Endothelial cell of umbilical vein (primary cell): ENCODE measurements around the gene GDI1. TPM values are rescaled to one million over a fixed set of nuclear protein-coding genes. Genes with fewer than 3 reads are reported as not detected.

Source experiments
- BruUV-seq: library from RNA; stranded (reverse); fragments of 400-500 nt; replicated peaks from 2 replicates; lab custom pipeline; 2021; lab: Mats Ljungman, UMichigan
- CTCF ChIA-PET: fragments of 300-600, 350-600 bp; sonication (Branson Sonifier 250); formaldehyde crosslinking; loops from one replicate; lab custom pipeline; 2021; ENCODE audit warnings: antibody characterized with exemption, inconsistent platforms; lab: Charles Lee
- POLR2A ChIA-PET: fragments of 300-600, 350-600 bp; sonication (Branson Sonifier 250); formaldehyde crosslinking; loops from one replicate; lab custom pipeline; 2021; ENCODE audit warnings: antibody characterized with exemption, inconsistent platforms; lab: Charles Lee
- DNase-seq: peaks from one replicate; pipeline ENCODE4 v3.0.0-alpha.2; 2011; ENCODE audit warnings: low read depth, low spot score
- FAIRE-seq: peaks from 2 replicates; lab custom pipeline; 2011; peaks lifted over from hg19 to GRCh38; lab: Jason Lieb, UNC
- H2AFZ ChIP-seq: 2 replicates; pipeline ENCODE4 v1.6.0; 2012; ENCODE audit warnings: low read depth, low read length, control low read depth, inconsistent platforms
- H3K27ac ChIP-seq: 2 replicates; pipeline ENCODE4 v1.5.1; 2011; ENCODE audit warnings: low read depth, mild to moderate bottlenecking, control low read depth, low read length, moderate library complexity; ENCODE audit not compliant: insufficient read depth
- H3K27me3 ChIP-seq, 2 experiments: 2 replicates each; pipeline versions ENCODE4 v1.6.0 to v1.6.1; 2011; ENCODE audit warnings: low read length in 2 of 2, mixed read lengths in 1 of 2; ENCODE audit not compliant: control insufficient read depth in 2 of 2, insufficient read depth in 2 of 2
- H3K36me3 ChIP-seq, 2 experiments: 2 replicates in 1 of 2; 3 replicates in 1 of 2; pipeline ENCODE4 v1.5.1; 2011; ENCODE audit warnings: low read length in 2 of 2, mild to moderate bottlenecking in 1 of 2, moderate library complexity in 1 of 2; ENCODE audit not compliant: control insufficient read depth in 2 of 2, insufficient read depth in 2 of 2; ENCODE audit errors: extremely low read depth in 1 of 2
- H3K4me1 ChIP-seq: 3 replicates; pipeline ENCODE4 v1.5.1; 2011; ENCODE audit warnings: mild to moderate bottlenecking, low read length; ENCODE audit not compliant: control insufficient read depth, insufficient read depth; ENCODE audit errors: extremely low read depth
- H3K4me2 ChIP-seq: 2 replicates; pipeline ENCODE4 v1.6.1; 2011; ENCODE audit warnings: low read length, control low read depth, mixed read lengths; ENCODE audit not compliant: insufficient read depth
- H3K4me3 ChIP-seq, 3 experiments: fragments of 200-600 bp in 1 of 3; sonication (generic), shearing (Covaris generic) in 1 of 3; replicated peaks in 1 of 3; 2 replicates each; pipeline ENCODE4 v1.5.1; 2011 to 2016; ENCODE audit warnings: control low read depth in 3 of 3, low read length in 3 of 3, mild to moderate bottlenecking in 2 of 3, inconsistent platforms in 1 of 3, low read depth in 1 of 3, moderate library complexity in 1 of 3; ENCODE audit not compliant: insufficient read depth in 1 of 3
- H3K79me2 ChIP-seq: 2 replicates; pipeline ENCODE4 v1.6.0; 2012; ENCODE audit warnings: low read length, inconsistent platforms; ENCODE audit not compliant: control insufficient read depth, insufficient read depth
- H3K9ac ChIP-seq: replicated peaks from 2 replicates; pipeline ENCODE3; 2011; ENCODE audit warnings: low read length, control low read depth; ENCODE audit not compliant: insufficient read depth; ENCODE audit errors: extremely low read depth
- H3K9me1 ChIP-seq: replicated peaks from 3 replicates; pipeline ENCODE4 v1.6.0; 2011; ENCODE audit warnings: mild to moderate bottlenecking, low read length; ENCODE audit not compliant: control insufficient read depth, insufficient read depth; ENCODE audit errors: extremely low read depth
- H3K9me3 ChIP-seq: replicated peaks from 2 replicates; pipeline ENCODE4 v1.5.1; 2012; ENCODE audit warnings: low read length, inconsistent platforms; ENCODE audit not compliant: control insufficient read depth, insufficient read depth
- H4K20me1 ChIP-seq: replicated peaks from 2 replicates; pipeline ENCODE3; 2011; ENCODE audit warnings: mild to moderate bottlenecking, low read length; ENCODE audit not compliant: control insufficient read depth, insufficient read depth; ENCODE audit errors: extremely low read depth
- EZH2 ChIP-seq: IDR thresholded peaks from 2 replicates; pipeline ENCODE4 v1.6.1; 2012; ENCODE audit warnings: borderline replicate concordance, low read depth, mild to moderate bottlenecking, moderate library complexity, low read length, inconsistent platforms; ENCODE audit not compliant: severe bottlenecking
- MYC ChIP-seq: IDR thresholded peaks from one replicate; pipeline ENCODE4 v1.6.1; 2011; ENCODE audit warnings: mild to moderate bottlenecking, low read depth, low read length
- POLR2AphosphoS5 ChIP-seq: IDR thresholded peaks from 2 replicates; pipeline ENCODE4 v1.6.1; 2012; ENCODE audit warnings: low read depth, mild to moderate bottlenecking, control low read depth, low read length, moderate library complexity; ENCODE audit not compliant: insufficient read depth
- dilution Hi-C: fragments of 300-500 bp; cut with MboI; formaldehyde crosslinking; loops from one replicate; pipeline ENCODE4 v1.15.0; 2019; ENCODE audit warnings: low sequenced_read_pairs; ENCODE audit not compliant: extremely low pct_ligation_motif_present
- intact Hi-C: fragments of 100-400 bp; cut with micrococcal nuclease; formaldehyde crosslinking; loops from one replicate; pipeline ENCODE4 v1.10.0; 2022
- polyA plus RNA-seq, 4 experiments: library from polyadenylated mRNA; depleted of rRNA in 3 of 4; stranded (reverse) in 3 of 4; unstranded in 1 of 4; fragments of >200 nt; gene quantifications; 2 replicates each; pipeline versions ENCODE4 v1.2.1 to v1.2.3, GENCODE V29; 2011 to 2012; ENCODE audit warnings: missing spikeins in 1 of 4
- total RNA-seq: library from RNA; stranded (reverse); gene quantifications from 2 replicates; pipeline ENCODE4 v1.2.3, GENCODE V29; 2021
- TF ChIP-seq, protein P1 (sequence below): IDR thresholded peaks from 2 replicates; pipeline ENCODE4 v1.6.1; 2011; ENCODE audit not compliant: insufficient read depth, insufficient read length
- TF ChIP-seq, protein P2 (sequence below), 2 donors: IDR thresholded peaks; 1 replicate in 1 of 2; 2 replicates in 1 of 2; pipeline ENCODE4 v1.5.1; 2011; ENCODE audit warnings: low read length in 2 of 2, mild to moderate bottlenecking in 2 of 2, moderate library complexity in 2 of 2, control low read depth in 1 of 2, inconsistent platforms in 1 of 2, low read depth in 1 of 2; ENCODE audit not compliant: insufficient read depth in 1 of 2; ENCODE audit errors: extremely low read depth in 1 of 2

GDI1 gene
- total and polyA plus RNA-seq, 2 donors (not counting 3 experiments of a cell fraction or from before 2014, with no cell fraction given), result 128 to 247 TPM

DNA sequence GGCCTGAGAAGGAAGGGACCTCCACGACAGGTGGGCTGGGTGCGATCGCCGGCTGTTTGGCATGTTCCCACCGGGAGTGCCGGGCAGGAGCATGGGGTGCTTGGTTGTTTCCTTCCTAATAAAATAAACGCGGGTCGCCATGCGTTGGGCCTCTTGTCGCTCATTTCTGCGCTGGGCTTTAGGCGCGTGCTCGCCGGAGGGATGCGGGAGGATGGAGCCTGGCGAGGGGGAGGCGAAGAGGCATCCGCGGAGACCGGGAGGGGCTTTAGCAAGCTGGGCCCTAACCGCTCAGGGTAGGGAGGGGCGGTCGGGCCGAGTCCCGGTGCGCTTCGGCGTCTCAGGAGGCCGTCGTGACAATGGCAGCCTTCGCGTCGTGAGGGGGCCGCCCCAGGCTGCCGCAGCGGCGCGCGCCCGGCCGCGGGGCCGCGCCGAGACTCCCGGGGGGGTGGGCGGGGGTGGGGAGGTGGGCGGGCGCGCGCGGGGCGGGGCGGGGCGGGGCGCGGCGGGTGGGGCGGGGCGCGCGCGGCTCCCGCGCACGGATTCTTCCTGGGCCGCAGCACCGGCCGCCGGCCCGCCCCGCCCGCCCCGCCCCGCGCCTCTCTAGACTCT is 476 bp upstream of the GDI1 start:
- Histone ChIP-seq H3K27ac (peak overlapping the region; percentile 55), H3K36me3 (peaks cover 6 to 37% of the 10 kb centered on the region in 2 experiments), H3K4me3 (peak overlapping the region in 1 of 3 experiments; percentile 94), H3K79me2 (peaks cover 46% of the 10 kb centered on the region), H4K20me1 (no peaks in the 10 kb centered on the region), H2AFZ (peak overlapping the region; percentile 41), H3K9me3 (no peaks in the 10 kb centered on the region), H3K9ac (peak overlapping the region; percentile 47), H3K4me1 (peaks cover 7% of the 10 kb centered on the region), H3K9me1 (no peaks in the 10 kb centered on the region), H3K27me3 (no peaks in the 10 kb centered on the region), H3K4me2 (peak overlapping the region; percentile 24)
- intact Hi-C loops, result no loop called here
- POLR2A ChIA-PET, result no interaction called here
- peak; percentile 65 for FAIRE-seq
- BruUV-seq, result no TSS peak
- DNase-seq, result no peak
- TF ChIP-seq POLR2AphosphoS5 (no peak), MYC (no peak), EZH2 (no peak)
- TF ChIP-seq, protein P1, sequence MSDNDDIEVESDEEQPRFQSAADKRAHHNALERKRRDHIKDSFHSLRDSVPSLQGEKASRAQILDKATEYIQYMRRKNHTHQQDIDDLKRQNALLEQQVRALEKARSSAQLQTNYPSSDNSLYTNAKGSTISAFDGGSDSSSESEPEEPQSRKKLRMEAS, result no peak
- TF ChIP-seq, protein P2, sequence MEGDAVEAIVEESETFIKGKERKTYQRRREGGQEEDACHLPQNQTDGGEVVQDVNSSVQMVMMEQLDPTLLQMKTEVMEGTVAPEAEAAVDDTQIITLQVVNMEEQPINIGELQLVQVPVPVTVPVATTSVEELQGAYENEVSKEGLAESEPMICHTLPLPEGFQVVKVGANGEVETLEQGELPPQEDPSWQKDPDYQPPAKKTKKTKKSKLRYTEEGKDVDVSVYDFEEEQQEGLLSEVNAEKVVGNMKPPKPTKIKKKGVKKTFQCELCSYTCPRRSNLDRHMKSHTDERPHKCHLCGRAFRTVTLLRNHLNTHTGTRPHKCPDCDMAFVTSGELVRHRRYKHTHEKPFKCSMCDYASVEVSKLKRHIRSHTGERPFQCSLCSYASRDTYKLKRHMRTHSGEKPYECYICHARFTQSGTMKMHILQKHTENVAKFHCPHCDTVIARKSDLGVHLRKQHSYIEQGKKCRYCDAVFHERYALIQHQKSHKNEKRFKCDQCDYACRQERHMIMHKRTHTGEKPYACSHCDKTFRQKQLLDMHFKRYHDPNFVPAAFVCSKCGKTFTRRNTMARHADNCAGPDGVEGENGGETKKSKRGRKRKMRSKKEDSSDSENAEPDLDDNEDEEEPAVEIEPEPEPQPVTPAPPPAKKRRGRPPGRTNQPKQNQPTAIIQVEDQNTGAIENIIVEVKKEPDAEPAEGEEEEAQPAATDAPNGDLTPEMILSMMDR (IDR thresholded peaks at IDR 0.05; ENCODE audit: extremely low read depth in 1 of 2, insufficient read depth in 1 of 2, low read depth in 1 of 2, low read length in 2 of 2), result no peak
- CTCF ChIA-PET, result interaction anchor here (1.5 kb wide), 1 partner anchor 11 kb away, joined by 4 read pairs; no protein-coding TSS in a partner anchor
- dilution Hi-C loops, result no loop called here
